Right renal pelvis (tissue), 4 donors: Measurements from ENCODE around the gene SLCO1B3. TPM values are rescaled to one million over a fixed set of nuclear protein-coding genes. Genes with fewer than 3 reads are reported as not detected.
"Not testable (repeated sequence)": the region's sequence is repeated elsewhere in the genome, so short reads cannot be mapped to it uniquely, and the experiment has no call there.

Source experiments
- DNase-seq, 4 donors: peaks; one replicate each; pipeline ENCODE4 v3.0.0-alpha.2; 2013; ENCODE audit warnings: low read depth in 4 of 4, low spot score in 3 of 4, missing footprints in 1 of 4
- polyA plus RNA-seq, 4 donors: library from polyadenylated mRNA; unstranded; fragments of 120-200 nt; gene quantifications; one replicate each; pipeline ENCODE4 v1.2.1, GENCODE V29; 2013; ENCODE audit not compliant: insufficient read length in 4 of 4

The SLCO1B3 gene
- not detected for polyA plus RNA-seq

GRCh38 chr12:20810487-20810886, at the start of gene SLCO1B3:
SLCO1B3 (plus strand) TSS chr12:20810705; CDS start chr12:20815739, 5,034 bp downstream.
- DNase-seq = no peak

GRCh38 chr12:20777420-20777819, 33.1 kb upstream of the SLCO1B3 start:
- DNase-seq = no peak

- no peak for DNase-seq
Observed at GRCh38 chr12:20778969-20779368, 31.5 kb upstream of the SLCO1B3 start.

GRCh38 chr12:20779971-20780370, 30.5 kb upstream of the SLCO1B3 start:
- DNase-seq = not testable (repeated sequence)

- DNase-seq = not testable (repeated sequence)
Observed at GRCh38 chr12:20783796-20784357, 26.6 kb upstream of the SLCO1B3 start.

GRCh38 chr12:20792971-20793370, 17.5 kb upstream of the SLCO1B3 start:
- no peak for DNase-seq

- DNase-seq = no peak
Observed at GRCh38 chr12:20798554-20798953, 12.0 kb upstream of the SLCO1B3 start.

- DNase-seq = no peak
Observed at GRCh38 chr12:20800160-20800559, 10.3 kb upstream of the SLCO1B3 start.

GRCh38 chr12:20801035-20801434, 9.5 kb upstream of the SLCO1B3 start:
- DNase-seq = no peak

GRCh38 chr12:20805921-20806320, 4.6 kb upstream of the SLCO1B3 start:
- DNase-seq = no peak

GRCh38 chr12:20807192-20808080, 3.1 kb upstream of the SLCO1B3 start:
- DNase-seq = no peak

- DNase-seq = no peak
Observed at GRCh38 chr12:20808521-20808920, 2.0 kb upstream of the SLCO1B3 start.

GRCh38 chr12:20815574-20815973, 5.1 kb downstream of the SLCO1B3 start:
- no peak for DNase-seq

GRCh38 chr12:20822415-20822814, 11.9 kb downstream of the SLCO1B3 start:
- DNase-seq = no peak

GRCh38 chr12:20822925-20823324, 12.4 kb downstream of the SLCO1B3 start:
- DNase-seq = no peak

- DNase-seq = no peak
Observed at GRCh38 chr12:20829919-20830318, 19.4 kb downstream of the SLCO1B3 start.

GRCh38 chr12:20830456-20830855, 20.0 kb downstream of the SLCO1B3 start:
- DNase-seq = no peak

- no peak for DNase-seq
Observed at GRCh38 chr12:20832911-20833310, 22.4 kb downstream of the SLCO1B3 start.

- no peak for DNase-seq
Observed at GRCh38 chr12:20852649-20853048, 42.1 kb downstream of the SLCO1B3 start.

GRCh38 chr12:20863056-20863455, 52.6 kb downstream of the SLCO1B3 start:
- no peak for DNase-seq

GRCh38 chr12:20865873-20866272, 55.4 kb downstream of the SLCO1B3 start:
- DNase-seq = no peak

GRCh38 chr12:20868277-20868676, 57.8 kb downstream of the SLCO1B3 start:
- no peak for DNase-seq
